Neural progenitor cell (in vitro differentiated cells): ENCODE measurements around the gene IREB2. TPM values are rescaled to one million over a fixed set of nuclear protein-coding genes. Genes with fewer than 3 reads are reported as not detected.

Source experiments
- DNase-seq: peaks from one replicate; pipeline ENCODE4 v3.0.0-alpha.2; 2016; ENCODE audit warnings: low spot score
- H2AFZ ChIP-seq: fragments of 200-600 bp; sonication (generic); replicated peaks from 2 replicates; pipeline ENCODE4 v1.6.1; 2016; ENCODE audit warnings: antibody characterized with exemption
- H3F3A ChIP-seq: fragments of 200-600 bp; sonication (generic); 2 replicates; pipeline ENCODE4 v1.6.1; 2016; ENCODE audit warnings: antibody characterized with exemption, low read depth
- H3K27ac ChIP-seq: fragments of 200-600 bp; sonication (generic); 2 replicates; pipeline ENCODE4 v1.5.1; 2016; ENCODE audit warnings: mild to moderate bottlenecking
- H3K27me3 ChIP-seq: fragments of 200-600 bp; sonication (generic); 2 replicates; pipeline ENCODE4 v1.6.1; 2016; ENCODE audit warnings: mild to moderate bottlenecking, moderate library complexity
- H3K36me3 ChIP-seq: fragments of 200-600 bp; sonication (generic); 2 replicates; pipeline ENCODE4 v1.5.1; 2016
- H3K4me1 ChIP-seq: fragments of 200-600 bp; sonication (generic); 2 replicates; pipeline ENCODE4 v1.6.1; 2016; ENCODE audit warnings: mixed run types
- H3K4me2 ChIP-seq: fragments of 200-600 bp; sonication (generic); 2 replicates; pipeline ENCODE4 v1.6.1; 2016
- H3K4me3 ChIP-seq: fragments of 200-600 bp; sonication (generic); 2 replicates; pipeline ENCODE4 v1.5.1; 2016
- H3K79me2 ChIP-seq: fragments of 200-600 bp; sonication (generic); 2 replicates; pipeline ENCODE4 v1.6.1; 2016; ENCODE audit warnings: low read depth
- H3K9ac ChIP-seq: fragments of 200-600 bp; sonication (generic); 2 replicates; pipeline ENCODE4 v1.6.1; 2016
- H3K9me3 ChIP-seq: fragments of 200-600 bp; sonication (generic); 2 replicates; pipeline ENCODE4 v1.5.1; 2016; ENCODE audit warnings: low read depth
- H4K20me1 ChIP-seq: fragments of 200-600 bp; sonication (generic); 2 replicates; pipeline ENCODE4 v1.6.1; 2016; ENCODE audit warnings: low read depth
- H3K27ac Mint-ChIP-seq: 3 replicates; pipeline ENCODE4 v1.8.0; 2021; ENCODE audit warnings: mixed read lengths
- H3K27me3 Mint-ChIP-seq: 2 replicates; pipeline ENCODE4 v1.8.0; 2022; ENCODE audit warnings: low read depth, mild to moderate bottlenecking, inconsistent platforms, moderate library complexity, mixed read lengths; ENCODE audit not compliant: insufficient read depth
- H3K36me3 Mint-ChIP-seq: 3 replicates; pipeline ENCODE4 v1.8.0; 2021; ENCODE audit warnings: mixed read lengths
- H3K4me1 Mint-ChIP-seq: 3 replicates; pipeline ENCODE4 v1.8.0; 2021; ENCODE audit warnings: mixed read lengths
- H3K4me3 Mint-ChIP-seq: 3 replicates; pipeline ENCODE4 v1.8.0; 2021; ENCODE audit warnings: mild to moderate bottlenecking, moderate library complexity, mixed read lengths
- H3K9me3 Mint-ChIP-seq: 3 replicates; pipeline ENCODE4 v1.8.0; 2020; ENCODE audit warnings: mixed read lengths
- EZH2 ChIP-seq: fragments of 200-600 bp; sonication (generic); IDR thresholded peaks from 2 replicates; pipeline ENCODE4 v1.6.1; 2017; ENCODE audit warnings: antibody characterized with exemption, mild to moderate bottlenecking, moderate library complexity
- EZH2phosphoT487 ChIP-seq: fragments of 200-600 bp; sonication (generic); IDR thresholded peaks from 2 replicates; pipeline ENCODE4 v1.6.1; 2017; ENCODE audit warnings: antibody characterized with exemption
- total RNA-seq: library from RNA; depleted of rRNA; stranded (reverse); fragments of >200 nt; gene quantifications from 2 replicates; pipeline ENCODE4 v1.2.3, GENCODE V29; 2015; ENCODE audit warnings: low replicate concordance
- TF ChIP-seq, protein P1 (sequence below): fragments of 200-600 bp; sonication (generic); IDR thresholded peaks from 2 replicates; pipeline ENCODE4 v1.5.1; 2017; ENCODE audit warnings: antibody characterized with exemption, mild to moderate bottlenecking

The IREB2 gene
- total RNA-seq, 1 donor from 2014 or later = 87.7 TPM

DNA sequence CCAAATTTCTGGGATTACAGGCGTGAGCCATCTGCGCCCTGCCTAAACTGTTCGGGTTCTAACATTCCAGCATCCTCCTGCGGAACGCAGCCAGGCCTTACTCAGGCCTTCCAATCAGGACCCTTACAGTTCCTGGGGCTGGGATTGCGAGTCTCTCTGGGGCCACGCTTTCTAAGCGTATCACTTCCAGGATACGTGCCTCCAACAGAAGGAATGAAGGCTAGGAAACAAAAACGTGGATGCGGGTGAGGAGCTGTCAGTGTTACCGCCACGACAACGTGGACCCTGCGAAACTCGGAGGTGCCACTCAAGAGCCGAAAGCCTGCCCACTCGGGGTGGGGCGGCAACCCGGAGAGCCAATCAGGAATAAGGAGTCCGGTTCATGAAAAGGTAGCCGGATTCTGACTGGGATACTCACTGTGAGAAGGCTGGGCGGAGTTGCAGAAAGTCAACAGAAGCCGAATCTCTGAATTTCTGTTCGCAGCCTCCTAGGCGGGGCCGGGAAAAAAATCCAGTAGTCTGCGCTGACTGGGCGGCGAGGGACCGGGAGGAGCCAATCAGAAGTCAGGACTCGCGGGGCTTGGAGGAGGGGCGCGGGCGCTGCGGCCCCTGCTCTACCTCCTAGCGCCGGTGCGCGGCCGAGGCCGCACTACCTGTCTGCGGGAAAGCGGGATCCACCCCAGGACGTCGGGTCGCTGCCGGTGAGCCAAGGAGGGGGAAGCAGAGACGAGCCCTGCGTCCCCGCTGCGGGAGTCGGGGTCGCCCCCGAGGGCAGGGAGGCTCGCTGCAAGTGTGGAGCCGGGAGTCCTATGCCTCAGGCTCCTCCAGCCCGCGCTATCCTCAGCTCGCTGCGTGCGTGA lies 69.2 kb downstream of the IREB2 start, which contains the start of gene HYKK:
HYKK (plus strand) TSS at position 607 of the 860 bp plus-strand sequence. CDS start 5,512 bp downstream, outside the sequence.
- Mint-ChIP-seq H3K27ac (no peak within 1 kb of the TSS), H3K4me1 (peaks cover 15% of the 10 kb centered on the region), H3K9me3 (peaks cover under 1% of the 10 kb centered on the region), H3K36me3 (peaks cover 3% of the 10 kb centered on the region), H3K4me3 (peak within 1 kb of the TSS; percentile 88), H3K27me3 (peaks cover 11% of the 10 kb centered on the region)
- Histone ChIP-seq H4K20me1 (no peaks in the 10 kb centered on the region), H3K4me3 (peak within 1 kb of the TSS; percentile 63), H3K9ac (no peak within 1 kb of the TSS), H3K27me3 (peaks cover 32% of the 10 kb centered on the region), H2AFZ (peak within 1 kb of the TSS; percentile 90), H3K9me3 (no peaks in the 10 kb centered on the region), H3K27ac (no peak within 1 kb of the TSS), H3K36me3 (no peaks in the 10 kb centered on the region), H3K4me2 (peak within 1 kb of the TSS; percentile 83), H3K4me1 (peaks cover 6% of the 10 kb centered on the region), H3F3A (peaks cover 20% of the 10 kb centered on the region), H3K79me2 (no peaks in the 10 kb centered on the region)
- DNase-seq = peak; percentile 98
- TF ChIP-seq EZH2phosphoT487 (no peak), EZH2 (peak; percentile 66)
- TF ChIP-seq, protein P1, sequence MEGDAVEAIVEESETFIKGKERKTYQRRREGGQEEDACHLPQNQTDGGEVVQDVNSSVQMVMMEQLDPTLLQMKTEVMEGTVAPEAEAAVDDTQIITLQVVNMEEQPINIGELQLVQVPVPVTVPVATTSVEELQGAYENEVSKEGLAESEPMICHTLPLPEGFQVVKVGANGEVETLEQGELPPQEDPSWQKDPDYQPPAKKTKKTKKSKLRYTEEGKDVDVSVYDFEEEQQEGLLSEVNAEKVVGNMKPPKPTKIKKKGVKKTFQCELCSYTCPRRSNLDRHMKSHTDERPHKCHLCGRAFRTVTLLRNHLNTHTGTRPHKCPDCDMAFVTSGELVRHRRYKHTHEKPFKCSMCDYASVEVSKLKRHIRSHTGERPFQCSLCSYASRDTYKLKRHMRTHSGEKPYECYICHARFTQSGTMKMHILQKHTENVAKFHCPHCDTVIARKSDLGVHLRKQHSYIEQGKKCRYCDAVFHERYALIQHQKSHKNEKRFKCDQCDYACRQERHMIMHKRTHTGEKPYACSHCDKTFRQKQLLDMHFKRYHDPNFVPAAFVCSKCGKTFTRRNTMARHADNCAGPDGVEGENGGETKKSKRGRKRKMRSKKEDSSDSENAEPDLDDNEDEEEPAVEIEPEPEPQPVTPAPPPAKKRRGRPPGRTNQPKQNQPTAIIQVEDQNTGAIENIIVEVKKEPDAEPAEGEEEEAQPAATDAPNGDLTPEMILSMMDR = peak; percentile 22

GRCh38 chr15:78507831-78508160 lies 69.8 kb downstream of the IREB2 start:
- no peaks in the 10 kb centered on the region for H3K9me3 ChIP-seq
- no peak overlapping the region for H3K27ac Mint-ChIP-seq
- peaks cover 11% of the 10 kb centered on the region for H3K27me3 Mint-ChIP-seq
- peak overlapping the region; percentile 83 for H3K4me2 ChIP-seq
- no peak for DNase-seq
- peak; percentile 41 for TF ChIP-seq EZH2
- TF ChIP-seq, protein P1 = no peak
- peaks cover 20% of the 10 kb centered on the region for H3F3A ChIP-seq
- H3K27me3 ChIP-seq = peaks cover 32% of the 10 kb centered on the region
- no peak overlapping the region for H3K27ac ChIP-seq
- H3K4me3 Mint-ChIP-seq = peak overlapping the region; percentile 88
- H2AFZ ChIP-seq = peak overlapping the region; percentile 90
- peak overlapping the region; percentile 63 for H3K4me3 ChIP-seq
- no peaks in the 10 kb centered on the region for H3K79me2 ChIP-seq
- H3K9me3 Mint-ChIP-seq = no peaks in the 10 kb centered on the region
- H3K36me3 ChIP-seq = no peaks in the 10 kb centered on the region
- peaks cover 2% of the 10 kb centered on the region for H3K36me3 Mint-ChIP-seq
- peaks cover 15% of the 10 kb centered on the region for H3K4me1 Mint-ChIP-seq
- H3K4me1 ChIP-seq = peaks cover 6% of the 10 kb centered on the region
- no peaks in the 10 kb centered on the region for H4K20me1 ChIP-seq
- no peak overlapping the region for H3K9ac ChIP-seq

GRCh38 chr15:78508272-78508671 lies 70.3 kb downstream of the IREB2 start:
- Histone ChIP-seq H2AFZ (peak overlapping the region; percentile 90), H3K4me3 (peak overlapping the region; percentile 63), H3K36me3 (no peaks in the 10 kb centered on the region), H3F3A (peaks cover 20% of the 10 kb centered on the region), H3K4me2 (peak overlapping the region; percentile 83), H3K9ac (no peak overlapping the region), H4K20me1 (no peaks in the 10 kb centered on the region), H3K4me1 (peaks cover 6% of the 10 kb centered on the region), H3K27me3 (peaks cover 32% of the 10 kb centered on the region), H3K27ac (no peak overlapping the region), H3K79me2 (no peaks in the 10 kb centered on the region), H3K9me3 (no peaks in the 10 kb centered on the region)
- Mint-ChIP-seq H3K4me3 (peak overlapping the region; percentile 88), H3K27me3 (peaks cover 11% of the 10 kb centered on the region), H3K36me3 (no peaks in the 10 kb centered on the region), H3K27ac (no peak overlapping the region), H3K4me1 (peaks cover 15% of the 10 kb centered on the region), H3K9me3 (no peaks in the 10 kb centered on the region)
- TF ChIP-seq EZH2phosphoT487 = no peak
- TF ChIP-seq EZH2 = no peak
- TF ChIP-seq, protein P1 = no peak
- peak; percentile 4 for DNase-seq
